Fibroblast of lung (primary cell): Measurements from ENCODE around the gene SYN1. TPM values are rescaled to one million over a fixed set of nuclear protein-coding genes. Genes with fewer than 3 reads are reported as not detected.
A peak's percentile ranks its signal among the peaks of the same experiment; 100 is the strongest.

ENCODE experiments used
- DNase-seq, 2 donors: peaks; one replicate each; pipeline versions ENCODE4 v3.0.0 to v3.0.0-alpha.2; 2010; ENCODE audit warnings: low read depth in 2 of 2
- H2AFZ ChIP-seq: 2 replicates; pipeline ENCODE4 v1.5.1; 2012; ENCODE audit warnings: low read length, control low read depth, inconsistent platforms
- H3K27ac ChIP-seq: 2 replicates; pipeline ENCODE4 v1.5.1; 2011; ENCODE audit warnings: low read length, control low read depth; ENCODE audit not compliant: insufficient read depth
- H3K27me3 ChIP-seq: 2 replicates; pipeline ENCODE4 v1.5.1; 2011; ENCODE audit warnings: mild to moderate bottlenecking, low read length; ENCODE audit not compliant: control insufficient read depth, insufficient read depth
- H3K36me3 ChIP-seq: 2 replicates; pipeline ENCODE4 v1.5.1; 2011; ENCODE audit warnings: low read length; ENCODE audit not compliant: control insufficient read depth, insufficient read depth
- H3K4me1 ChIP-seq: 2 replicates; pipeline ENCODE4 v1.5.1; 2011; ENCODE audit warnings: low read length; ENCODE audit not compliant: control insufficient read depth, insufficient read depth; ENCODE audit errors: extremely low read depth
- H3K4me2 ChIP-seq: 2 replicates; pipeline ENCODE4 v1.5.1; 2011; ENCODE audit warnings: low read length, control low read depth; ENCODE audit not compliant: insufficient read depth; ENCODE audit errors: extremely low read depth
- H3K4me3 ChIP-seq, 4 experiments: fragments of 200-600 bp in 1 of 4; sonication (generic) in 1 of 4; replicated peaks in 1 of 4; 2 replicates each; pipeline ENCODE4 v1.5.1; 2011 to 2016; ENCODE audit warnings: low read length in 4 of 4, low read depth in 3 of 4, mild to moderate bottlenecking in 3 of 4, control low read depth in 2 of 4, inconsistent platforms in 1 of 4, mixed read lengths in 1 of 4; ENCODE audit not compliant: insufficient read depth in 1 of 4; ENCODE audit errors: control extremely low read depth in 1 of 4
- H3K79me2 ChIP-seq: 2 replicates; pipeline ENCODE4 v1.5.1; 2012; ENCODE audit warnings: mild to moderate bottlenecking, low read length, inconsistent platforms; ENCODE audit not compliant: control insufficient read depth, insufficient read depth
- H3K9ac ChIP-seq: 2 replicates; pipeline ENCODE4 v1.5.1; 2011; ENCODE audit warnings: mild to moderate bottlenecking, low read length, control low read depth; ENCODE audit not compliant: insufficient read depth
- H3K9me3 ChIP-seq: 2 replicates; pipeline ENCODE4 v1.5.1; 2012; ENCODE audit warnings: low read depth, low read length; ENCODE audit not compliant: control insufficient read depth, insufficient read depth
- H4K20me1 ChIP-seq: 2 replicates; pipeline ENCODE4 v1.5.1; 2011; ENCODE audit warnings: low read length; ENCODE audit not compliant: control insufficient read depth, insufficient read depth; ENCODE audit errors: extremely low read depth
- CTCF ChIP-seq, 2 donors: IDR thresholded peaks in 1 of 2; conservative IDR thresholded peaks in 1 of 2; 1 replicate in 1 of 2; 2 replicates in 1 of 2; pipeline ENCODE4 v1.5.1; 2011 to 2012; ENCODE audit warnings: low read length in 2 of 2, control low read depth in 1 of 2, inconsistent platforms in 1 of 2, low read depth in 1 of 2, mild to moderate bottlenecking in 1 of 2
- EZH2 ChIP-seq: IDR thresholded peaks from 2 replicates; pipeline ENCODE4 v1.5.1; 2012; ENCODE audit warnings: low read length, control low read depth, mild to moderate bottlenecking; ENCODE audit errors: missing control alignments
- polyA plus RNA-seq, 2 donors: library from polyadenylated mRNA; depleted of rRNA in 1 of 2; stranded (reverse) in 1 of 2; unstranded in 1 of 2; fragments of >200 nt; gene quantifications; 2 replicates each; pipeline ENCODE4 v1.2.1, GENCODE V29; 2011 to 2012; ENCODE audit warnings: missing spikeins in 1 of 2
- total RNA-seq: library from RNA; depleted of rRNA; stranded (reverse); fragments of >200 nt; gene quantifications from 2 replicates; pipeline ENCODE4 v1.2.1, GENCODE V29; 2014

The SYN1 gene
- total and polyA plus RNA-seq, 2 donors (not counting 1 experiment from before 2014, with no cell fraction given), result 0.17 to 0.56 TPM

- Histone ChIP-seq H3K27ac (peak within 1 kb of the TSS; percentile 89), H2AFZ (peak within 1 kb of the TSS; percentile 31), H3K9me3 (no peaks in the 10 kb centered on the region), H3K27me3 (no peaks in the 10 kb centered on the region), H3K4me2 (peak within 1 kb of the TSS; percentile 79), H3K36me3 (peaks cover 5% of the 10 kb centered on the region), H3K4me3 (peak within 1 kb of the TSS; percentile 65 to 77 (median 73)), H4K20me1 (no peaks in the 10 kb centered on the region), H3K79me2 (peaks cover 23% of the 10 kb centered on the region), H3K9ac (peak within 1 kb of the TSS; percentile 84), H3K4me1 (peaks cover 2% of the 10 kb centered on the region)
- DNase-seq, result peak; percentile 98 to 99
- no peak for TF ChIP-seq CTCF (conservative IDR thresholded peaks at IDR 0.05 in 1 of 2, IDR thresholded peaks at IDR 0.05 in 1 of 2; ENCODE audit: low read depth in 1 of 2, low read length in 2 of 2)
- TF ChIP-seq EZH2, result no peak
Measured at GRCh38 chrX:47650164-47651042, 30.7 kb upstream of the SYN1 start, which contains the start of gene ELK1. TSS of gene ELK1 (minus strand) at chrX:47650563. CDS start at chrX:47641441, 9,122 bp downstream.

- Histone ChIP-seq H3K36me3 (peaks cover 5% of the 10 kb centered on the region), H3K27ac (peak overlapping the region; percentile 89), H3K79me2 (peaks cover 25% of the 10 kb centered on the region), H3K4me1 (peaks cover 2% of the 10 kb centered on the region), H2AFZ (no peak overlapping the region), H3K4me2 (peak overlapping the region; percentile 79), H3K9ac (peak overlapping the region; percentile 84), H3K27me3 (no peaks in the 10 kb centered on the region), H3K4me3 (peak overlapping the region; percentile 54 to 77 (median 71)), H3K9me3 (no peaks in the 10 kb centered on the region), H4K20me1 (no peaks in the 10 kb centered on the region)
- DNase-seq, result no peak
- no peak for TF ChIP-seq EZH2
- no peak for TF ChIP-seq CTCF (conservative IDR thresholded peaks at IDR 0.05 in 1 of 2, IDR thresholded peaks at IDR 0.05 in 1 of 2; ENCODE audit: low read depth in 1 of 2, low read length in 2 of 2)
Measured at GRCh38 chrX:47649781-47650163, 30.1 kb upstream of the SYN1 start.

- Histone ChIP-seq H3K9ac (peak overlapping the region; percentile 50), H2AFZ (no peak overlapping the region), H3K4me3 (peak overlapping the region; percentile 54 to 77 (median 68)), H3K4me1 (peaks cover 5% of the 10 kb centered on the region), H3K27me3 (no peaks in the 10 kb centered on the region), H4K20me1 (no peaks in the 10 kb centered on the region), H3K36me3 (peaks cover 5% of the 10 kb centered on the region), H3K27ac (peak overlapping the region; percentile 89), H3K4me2 (peak overlapping the region; percentile 79), H3K79me2 (peaks cover 29% of the 10 kb centered on the region), H3K9me3 (no peaks in the 10 kb centered on the region)
- DNase-seq, result peak in 1 of 2 donors; percentile 20
- no peak for TF ChIP-seq CTCF (conservative IDR thresholded peaks at IDR 0.05 in 1 of 2, IDR thresholded peaks at IDR 0.05 in 1 of 2; ENCODE audit: low read depth in 1 of 2, low read length in 2 of 2)
- TF ChIP-seq EZH2, result no peak
Measured at GRCh38 chrX:47649271-47649670, 29.6 kb upstream of the SYN1 start.
